PC-3 (cell line): ENCODE measurements around the gene ETNK2.

ENCODE experiments used
- CTCF ChIP-seq: fragments of 300-600 bp; sonication (generic); conservative IDR thresholded peaks from 2 replicates; pipeline ENCODE4 v1.5.1; 2017; ENCODE audit warnings: antibody characterized with exemption, low read depth, mild to moderate bottlenecking, low read length
- EZH2phosphoT487 ChIP-seq: fragments of 300-600 bp; sonication (generic); IDR thresholded peaks from 2 replicates; pipeline ENCODE4 v1.6.1; 2018; ENCODE audit warnings: mild to moderate bottlenecking, antibody characterized with exemption, low read length, borderline replicate concordance

DNA sequence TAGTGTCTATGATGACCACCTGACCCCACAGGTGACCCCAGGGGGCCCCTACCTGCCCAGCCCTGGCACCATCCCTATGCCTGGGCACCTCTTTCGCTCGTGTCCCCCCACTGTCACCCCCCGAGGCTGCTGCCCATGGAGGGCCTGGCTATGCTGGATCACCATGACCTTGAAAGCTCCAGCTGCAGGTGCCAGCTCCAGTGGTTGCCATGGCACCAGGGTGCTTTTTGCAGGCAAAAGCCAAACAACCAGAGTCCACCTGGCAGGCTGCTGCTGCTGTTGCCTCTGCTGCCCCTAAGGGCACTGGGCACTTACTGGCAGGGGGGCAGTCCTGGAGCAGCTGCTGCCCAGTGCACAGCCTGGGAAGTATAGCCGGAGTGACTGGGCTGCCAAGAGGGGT, 21.7 kb downstream of the ETNK2 start:
- no peak for TF ChIP-seq CTCF
- no peak for TF ChIP-seq EZH2phosphoT487
